Esophagus squamous epithelium (tissue), 5 donors: ENCODE results near the gene PARP12. TPM values are rescaled to one million over a fixed set of nuclear protein-coding genes. Genes with fewer than 3 reads are reported as not detected.

Source experiments
- DNase-seq: peaks from one replicate; lab custom pipeline; 2025; lab: John Stamatoyannopoulos, UW
- H3K27ac ChIP-seq, 4 donors: fragments of 200-600 bp; sonication (generic); one replicate each; pipeline ENCODE4 v1.5.1; 2016 to 2019; ENCODE audit warnings: mild to moderate bottlenecking in 1 of 4
- H3K27me3 ChIP-seq, 4 donors: fragments of 200-600 bp; sonication (generic); 1 replicate in 3 of 4; 2 replicates in 1 of 4; pipeline versions ENCODE4 v1.5.1 to v1.6.0; 2017 to 2021; ENCODE audit warnings: antibody characterized with exemption in 1 of 4
- H3K36me3 ChIP-seq, 3 donors: fragments of 200-600 bp; sonication (generic); one replicate each; pipeline ENCODE4 v1.5.1; 2016 to 2019
- H3K4me1 ChIP-seq, 3 donors: fragments of 200-600 bp; sonication (generic); one replicate each; pipeline ENCODE4 v1.5.1; 2017 to 2019
- H3K4me3 ChIP-seq, 4 donors: fragments of 200-600 bp; sonication (generic); 1 replicate in 3 of 4; 2 replicates in 1 of 4; pipeline ENCODE4 v1.5.1; 2016 to 2019; ENCODE audit warnings: mild to moderate bottlenecking in 2 of 4, moderate library complexity in 1 of 4
- H3K9me3 ChIP-seq, 3 donors: fragments of 200-600 bp; sonication (generic); one replicate each; pipeline ENCODE4 v1.5.1; 2016 to 2019
- CTCF ChIP-seq, 6 experiments: fragments of 450-650 bp in 4 of 6; fragments of 200-600 bp in 2 of 6; sonication (generic) in 2 of 6; IDR thresholded peaks; one replicate each; pipeline ENCODE4 v1.5.1; 2016 to 2019; ENCODE audit warnings: antibody characterized with exemption in 6 of 6, mild to moderate bottlenecking in 4 of 6, moderate library complexity in 4 of 6
- POLR2A ChIP-seq, 4 donors: fragments of 450-650 bp; IDR thresholded peaks; one replicate each; pipeline ENCODE4 v1.6.1; 2017; ENCODE audit warnings: antibody characterized with exemption in 4 of 4, mild to moderate bottlenecking in 4 of 4, moderate library complexity in 3 of 4
- WGBS, 2 donors: methylation state at CpG; one replicate each; pipeline ENCODE4 v1.1.5; 2018; 5-methylcytosine and 5-hydroxymethylcytosine counted together
- intact Hi-C: fragments of 100-400 bp; cut with DNase I; formaldehyde crosslinking; loops from one replicate; pipeline ENCODE4 v1.15.0; 2022
- total RNA-seq, 4 donors: library from RNA; depleted of rRNA; stranded (reverse); fragments of >200 nt; gene quantifications; one replicate each; pipeline ENCODE4 v1.1.0, GENCODE V29; 2016
- donor health status: DM: yes; HTN: yes; CAD: no.

PARP12 gene
- total RNA-seq, 4 donors from 2014 or later: 17.0 to 28.6 (median 22.1) TPM

- H3K27me3 ChIP-seq: no peaks in the 10 kb centered on the region
- H3K27ac ChIP-seq: no peak overlapping the region
- intact Hi-C loops: no loop called here
- H3K4me3 ChIP-seq: no peak overlapping the region
- 63 to 89% methylated on average over 2 of the region's 2 CpGs for WGBS, 2 donors
- H3K4me1 ChIP-seq: peaks cover 0 to 7% (median 0%) of the 10 kb centered on the region in 3 donors
- TF ChIP-seq CTCF (IDR thresholded peaks at IDR 0.05) (no peak), POLR2A (IDR thresholded peaks at IDR 0.05) (no peak)
- H3K9me3 ChIP-seq: peaks cover 0 to 20% (median 17%) of the 10 kb centered on the region in 3 donors
- H3K36me3 ChIP-seq: no peaks in the 10 kb centered on the region
- DNase-seq: no peak
Observed at GRCh38 chr7:140068033-140068432, 5.3 kb upstream of the PARP12 start.

- intact Hi-C loops: no loop called here
- no peaks in the 10 kb centered on the region for H3K27me3 ChIP-seq
- no peak for TF ChIP-seq POLR2A (IDR thresholded peaks at IDR 0.05)
- TF ChIP-seq CTCF (IDR thresholded peaks at IDR 0.05): no peak
- peaks cover 0 to 20% (median 17%) of the 10 kb centered on the region in 3 donors for H3K9me3 ChIP-seq
- no peak overlapping the region for H3K4me3 ChIP-seq
- H3K4me1 ChIP-seq: peaks cover 0 to 11% (median 3%) of the 10 kb centered on the region in 3 donors
- 31 to 77% methylated on average over 2 of the region's 2 CpGs for WGBS, 2 donors
- H3K36me3 ChIP-seq: no peaks in the 10 kb centered on the region
- no peak overlapping the region for H3K27ac ChIP-seq
- no peak for DNase-seq
Observed at GRCh38 chr7:140067052-140067451, 4.3 kb upstream of the PARP12 start.

GRCh38 chr7:140062118-140062527 is 628 bp downstream of the PARP12 start:
- H3K4me3 ChIP-seq: peak overlapping the region; percentile 58 to 93 (median 85)
- intact Hi-C loops: no loop called here
- DNase-seq: no peak
- TF ChIP-seq POLR2A (IDR thresholded peaks at IDR 0.05): no peak
- TF ChIP-seq CTCF (IDR thresholded peaks at IDR 0.05): no peak
- H3K36me3 ChIP-seq: peaks cover 0 to 7% (median 0%) of the 10 kb centered on the region in 3 donors
- H3K9me3 ChIP-seq: peaks cover 0 to 11% (median 6%) of the 10 kb centered on the region in 3 donors
- no CpG with 5 or more reads among the region's 32 CpGs for WGBS, 2 donors
- H3K4me1 ChIP-seq: peaks cover 27 to 48% (median 29%) of the 10 kb centered on the region in 3 donors
- peak overlapping the region; percentile 88 to 96 (median 92) for H3K27ac ChIP-seq
- no peaks in the 10 kb centered on the region for H3K27me3 ChIP-seq

GRCh38 chr7:140061607-140061930 is 1.2 kb downstream of the PARP12 start:
- H3K9me3 ChIP-seq: peaks cover 0 to 5% (median under 1%) of the 10 kb centered on the region in 3 donors
- H3K27ac ChIP-seq: peak overlapping the region in 3 of 4 donors; percentile 88 to 96 (median 95)
- peak overlapping the region; percentile 58 to 93 (median 85) for H3K4me3 ChIP-seq
- 83 to 92% methylated on average over 1 to 2 of the region's 2 CpGs for WGBS, 2 donors
- no peak for DNase-seq
- H3K4me1 ChIP-seq: peaks cover 27 to 48% (median 29%) of the 10 kb centered on the region in 3 donors
- intact Hi-C loops: no loop called here
- H3K36me3 ChIP-seq: peaks cover 0 to 13% (median 0%) of the 10 kb centered on the region in 3 donors
- no peaks in the 10 kb centered on the region for H3K27me3 ChIP-seq
- TF ChIP-seq POLR2A (IDR thresholded peaks at IDR 0.05): no peak
- no peak for TF ChIP-seq CTCF (IDR thresholded peaks at IDR 0.05)

GRCh38 chr7:140060788-140061606 is 1.8 kb downstream of the PARP12 start:
- H3K27ac ChIP-seq: peak overlapping the region; percentile 19 to 96 (median 92)
- H3K27me3 ChIP-seq: no peaks in the 10 kb centered on the region
- 70 to 80% methylated on average over 11 of the region's 11 CpGs for WGBS, 2 donors
- H3K9me3 ChIP-seq: no peaks in the 10 kb centered on the region
- peaks cover 27 to 48% (median 29%) of the 10 kb centered on the region in 3 donors for H3K4me1 ChIP-seq
- no peak for DNase-seq
- peak overlapping the region in 2 of 4 donors; percentile 84 to 93 for H3K4me3 ChIP-seq
- no peak for TF ChIP-seq POLR2A (IDR thresholded peaks at IDR 0.05)
- peaks cover 0 to 17% (median 0%) of the 10 kb centered on the region in 3 donors for H3K36me3 ChIP-seq
- intact Hi-C loops: no loop called here
